IPS-11a (cell line): ENCODE data around the gene HMGCS1.
"Not testable (repeated sequence)": the region's sequence is repeated elsewhere in the genome, so short reads cannot be mapped to it uniquely, and the experiment has no call there.

ENCODE experiments used
- H3K4me3 ChIP-seq: one replicate; pipeline ENCODE4 v1.5.1; 2013; ENCODE audit warnings: low read depth, low read length, control low read depth

Gene HMGCS1

GRCh38 chr5:43279548-43280274, 33.5 kb downstream of the HMGCS1 start:
- no peak overlapping the region for H3K4me3 ChIP-seq

- no peak overlapping the region for H3K4me3 ChIP-seq
These were observed 37.8 kb downstream of the HMGCS1 start for GRCh38 chr5:43275391-43275790.

GRCh38 chr5:43274435-43275114, 38.6 kb downstream of the HMGCS1 start:
- no peak overlapping the region for H3K4me3 ChIP-seq

GRCh38 chr5:43273552-43273951, 39.7 kb downstream of the HMGCS1 start:
- H3K4me3 ChIP-seq, result no peak overlapping the region

GRCh38 chr5:43270645-43271044, 42.6 kb downstream of the HMGCS1 start:
- no peak overlapping the region for H3K4me3 ChIP-seq

GRCh38 chr5:43268188-43268820, 44.9 kb downstream of the HMGCS1 start:
- H3K4me3 ChIP-seq, result no peak overlapping the region

GRCh38 chr5:43262269-43262668, 50.9 kb downstream of the HMGCS1 start:
- H3K4me3 ChIP-seq, result not testable (repeated sequence)

- H3K4me3 ChIP-seq, result no peak overlapping the region
These were observed 55.1 kb downstream of the HMGCS1 start for GRCh38 chr5:43258116-43258515.

GRCh38 chr5:43256261-43256966, 56.8 kb downstream of the HMGCS1 start:
- H3K4me3 ChIP-seq, result no peak overlapping the region

- no peak overlapping the region for H3K4me3 ChIP-seq
These were observed 57.5 kb downstream of the HMGCS1 start for GRCh38 chr5:43255704-43256103.

GRCh38 chr5:43251754-43252153, 61.5 kb downstream of the HMGCS1 start:
- H3K4me3 ChIP-seq, result no peak overlapping the region

- H3K4me3 ChIP-seq, result no peak overlapping the region
These were observed 67.4 kb downstream of the HMGCS1 start for GRCh38 chr5:43245724-43246385.

GRCh38 chr5:43244823-43245565, 68.2 kb downstream of the HMGCS1 start:
- H3K4me3 ChIP-seq, result no peak overlapping the region

- no peak overlapping the region for H3K4me3 ChIP-seq
These were observed 69.9 kb downstream of the HMGCS1 start for GRCh38 chr5:43243270-43243669.

- H3K4me3 ChIP-seq, result no peak overlapping the region
These were observed 71.0 kb downstream of the HMGCS1 start for GRCh38 chr5:43242196-43242595.
